RCC 7860 (cell line): ENCODE measurements around the gene CPOX.
"Not testable (repeated sequence)": the region's sequence is repeated elsewhere in the genome, so short reads cannot be mapped to it uniquely, and the experiment has no call there.

ENCODE experiments used
- DNase-seq: peaks from one replicate; pipeline ENCODE4 v3.0.0-alpha.2; 2015; ENCODE audit warnings: low spot score
- FAIRE-seq: peaks from 2 replicates; lab custom pipeline; 2012; peaks lifted over from hg19 to GRCh38; lab: Jason Lieb, UNC

The CPOX gene

GRCh38 chr3:98565237-98565643 is 28.2 kb downstream of the CPOX start:
- DNase-seq (no peak), FAIRE-seq (no peak)

- DNase-seq (no peak), FAIRE-seq (no peak)
Measured at GRCh38 chr3:98564282-98565005, 29.0 kb downstream of the CPOX start.

GRCh38 chr3:98563661-98564281 is 29.6 kb downstream of the CPOX start:
- peak; percentile 88 for FAIRE-seq
- DNase-seq: peak; percentile 56

- peak; percentile 91 for FAIRE-seq
Measured at GRCh38 chr3:98561727-98562521, 31.5 kb downstream of the CPOX start.

GRCh38 chr3:98560911-98561310 is 32.5 kb downstream of the CPOX start:
- DNase-seq (no peak), FAIRE-seq (no peak)

More at GRCh38 chr3:98561727-98562521, 31.5 kb downstream of the CPOX start:
- peak; percentile 26 for DNase-seq

- DNase-seq, FAIRE-seq: not testable (repeated sequence)
Measured at GRCh38 chr3:98559769-98560168, 33.6 kb downstream of the CPOX start.

GRCh38 chr3:98558100-98558827 is 35.1 kb downstream of the CPOX start:
- DNase-seq (no peak), FAIRE-seq (no peak)

GRCh38 chr3:98557324-98558010 is 35.9 kb downstream of the CPOX start:
- peak; percentile 17 for DNase-seq
- peak; percentile 41 for FAIRE-seq

GRCh38 chr3:98556164-98557130 is 37.0 kb downstream of the CPOX start:
- FAIRE-seq: peak; percentile 88
- DNase-seq: peak; percentile 79

- no peak for DNase-seq
- peak; percentile 5 for FAIRE-seq
Measured at GRCh38 chr3:98555025-98555379, 38.4 kb downstream of the CPOX start.

GRCh38 chr3:98554580-98554979 is 38.8 kb downstream of the CPOX start:
- FAIRE-seq (no peak), DNase-seq (no peak)

- DNase-seq (no peak), FAIRE-seq (no peak)
Measured at GRCh38 chr3:98553753-98554152, 39.7 kb downstream of the CPOX start.

- FAIRE-seq (no peak), DNase-seq (no peak)
Measured at GRCh38 chr3:98553021-98553563, 40.3 kb downstream of the CPOX start.

- no peak for DNase-seq
- FAIRE-seq: no peak
Measured at GRCh38 chr3:98552232-98553020, 41.0 kb downstream of the CPOX start.

GRCh38 chr3:98551754-98552153 is 41.7 kb downstream of the CPOX start:
- FAIRE-seq (no peak), DNase-seq (no peak)

GRCh38 chr3:98551236-98551635 is 42.2 kb downstream of the CPOX start:
- no peak for DNase-seq
- FAIRE-seq: no peak

GRCh38 chr3:98550833-98551232 is 42.6 kb downstream of the CPOX start:
- no peak for FAIRE-seq
- no peak for DNase-seq

- no peak for FAIRE-seq
- no peak for DNase-seq
Measured at GRCh38 chr3:98548544-98548943, 44.9 kb downstream of the CPOX start.
